Large intestine (tissue), 3 donors: ENCODE data around the gene PRR11. TPM values are rescaled to one million over a fixed set of nuclear protein-coding genes. Genes with fewer than 3 reads are reported as not detected.
"Not testable (repeated sequence)": the region's sequence is repeated elsewhere in the genome, so short reads cannot be mapped to it uniquely, and the experiment has no call there.

ENCODE experiments used
- DNase-seq, 2 donors: peaks; one replicate each; pipeline versions ENCODE4 v3.0.0 to v3.0.0-alpha.2; 2013
- H3K27ac ChIP-seq: one replicate; pipeline ENCODE4 v1.5.1; 2013; ENCODE audit warnings: low read length
- H3K27me3 ChIP-seq: 2 replicates; pipeline ENCODE4 v1.6.1; 2013; ENCODE audit warnings: low read length; ENCODE audit not compliant: control insufficient read depth, insufficient read depth
- H3K36me3 ChIP-seq: 2 replicates; pipeline ENCODE4 v1.6.1; 2013; ENCODE audit warnings: low read length; ENCODE audit not compliant: control insufficient read depth, insufficient read depth
- H3K4me1 ChIP-seq: one replicate; pipeline ENCODE4 v1.6.1; 2013; ENCODE audit warnings: low read length; ENCODE audit not compliant: control insufficient read depth, insufficient read depth
- H3K4me3 ChIP-seq: one replicate; pipeline ENCODE4 v1.5.1; 2013; ENCODE audit warnings: low read length
- H3K9me3 ChIP-seq: one replicate; pipeline ENCODE4 v1.6.1; 2013; ENCODE audit warnings: mild to moderate bottlenecking, low read depth, low read length, moderate library complexity; ENCODE audit not compliant: control insufficient read depth
- WGBS: methylation state at CpG from one replicate; pipeline ENCODE4 v1.1.5; 2013; ENCODE audit warnings: low lambda C conversion rate; ENCODE audit not compliant: insufficient coverage; 5-methylcytosine and 5-hydroxymethylcytosine counted together
- polyA plus RNA-seq: library from polyadenylated mRNA; unstranded; fragments of 120-200 nt; gene quantifications from one replicate; pipeline ENCODE4 v1.2.1, GENCODE V29; 2013

The PRR11 gene
- polyA plus RNA-seq, 1 donor, result 11.9 TPM

DNA sequence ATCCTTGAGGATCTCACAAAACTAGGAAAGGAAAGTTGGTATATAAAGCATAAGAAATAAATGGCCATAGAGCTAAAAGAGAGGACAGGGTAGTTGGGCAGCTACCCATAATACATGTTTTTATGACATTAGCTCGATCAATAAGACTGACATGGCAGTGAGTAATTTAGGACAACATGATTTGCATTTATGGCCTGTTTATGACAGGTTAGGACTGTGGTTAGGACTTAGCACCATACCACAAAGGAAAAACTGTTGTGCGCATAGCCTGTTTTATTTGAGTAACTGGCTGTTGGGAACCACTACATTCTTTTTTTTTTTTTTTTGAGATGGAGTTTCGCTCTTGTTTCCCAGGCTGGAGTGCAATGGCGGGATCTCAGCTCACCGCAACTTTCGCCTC is 30.9 kb upstream of the PRR11 start:
- peaks cover 3% of the 10 kb centered on the region for H3K36me3 ChIP-seq
- no peaks in the 10 kb centered on the region for H3K4me1 ChIP-seq
- DNase-seq, result no peak
- no peaks in the 10 kb centered on the region for H3K27me3 ChIP-seq
- no CpG with 5 or more reads among the region's 6 CpGs for WGBS
- H3K9me3 ChIP-seq, result no peaks in the 10 kb centered on the region
- no peak overlapping the region for H3K27ac ChIP-seq
- no peak overlapping the region for H3K4me3 ChIP-seq

DNA sequence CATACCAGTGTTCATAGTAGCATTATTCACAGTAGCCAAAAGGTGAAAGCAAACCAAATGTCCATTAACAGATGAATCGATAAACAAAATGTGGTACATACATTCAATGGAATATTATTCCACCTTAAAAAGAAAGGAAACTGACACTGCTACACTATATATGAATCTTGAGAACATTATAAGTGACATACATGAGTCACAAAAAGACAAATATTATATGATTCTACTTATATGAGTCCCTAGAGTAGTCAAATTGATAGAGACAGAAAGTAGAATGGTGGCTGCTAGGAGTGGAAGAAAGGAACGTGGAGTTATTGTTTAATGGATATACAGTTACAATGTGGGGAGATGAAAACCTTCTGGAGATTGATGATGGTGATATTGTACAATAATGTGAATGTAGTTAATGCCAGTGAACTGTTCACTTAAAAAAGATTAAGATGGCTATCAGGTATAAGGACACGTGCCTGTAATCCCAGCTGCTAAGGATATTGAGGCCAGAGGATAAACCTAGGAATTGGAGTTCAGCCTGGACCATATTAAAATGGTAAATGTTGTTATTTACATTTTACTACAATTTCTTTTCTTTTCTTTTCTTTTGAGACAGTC is 28.6 kb upstream of the PRR11 start:
- Histone ChIP-seq H3K36me3 (peaks cover 3% of the 10 kb centered on the region), H3K27me3 (no peaks in the 10 kb centered on the region), H3K4me3 (no peak overlapping the region), H3K9me3 (no peaks in the 10 kb centered on the region), H3K4me1 (no peaks in the 10 kb centered on the region), H3K27ac (no peak overlapping the region)
- no peak for DNase-seq
- WGBS, result 100% methylated on average over 1 of the region's 3 CpGs

DNA sequence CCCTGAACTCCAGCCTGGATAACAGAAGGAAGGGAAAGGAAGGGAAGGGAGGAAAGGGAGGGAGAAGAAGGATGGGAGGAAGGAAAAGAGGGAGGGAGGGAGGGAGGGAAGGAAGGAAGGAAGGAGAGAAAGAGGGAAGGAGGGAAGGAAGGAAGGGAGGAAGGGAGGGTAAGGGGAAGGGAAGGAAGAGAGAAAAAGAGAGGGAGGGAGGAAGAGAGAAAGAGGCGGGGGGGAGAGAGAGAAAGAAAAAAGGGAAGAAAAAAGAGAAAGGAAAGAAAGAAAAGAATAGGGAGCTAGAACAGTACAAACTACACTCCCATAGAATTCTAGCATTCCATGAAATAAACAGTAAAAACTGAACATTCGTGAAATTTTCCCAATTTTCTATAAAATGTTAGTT is 25.7 kb upstream of the PRR11 start:
- Histone ChIP-seq H3K27ac (no peak overlapping the region), H3K9me3 (no peaks in the 10 kb centered on the region), H3K4me1 (no peaks in the 10 kb centered on the region), H3K4me3 (no peak overlapping the region), H3K27me3 (no peaks in the 10 kb centered on the region), H3K36me3 (no peaks in the 10 kb centered on the region)
- DNase-seq, result no peak
- 100% methylated on average over 1 of the region's 2 CpGs for WGBS

DNA sequence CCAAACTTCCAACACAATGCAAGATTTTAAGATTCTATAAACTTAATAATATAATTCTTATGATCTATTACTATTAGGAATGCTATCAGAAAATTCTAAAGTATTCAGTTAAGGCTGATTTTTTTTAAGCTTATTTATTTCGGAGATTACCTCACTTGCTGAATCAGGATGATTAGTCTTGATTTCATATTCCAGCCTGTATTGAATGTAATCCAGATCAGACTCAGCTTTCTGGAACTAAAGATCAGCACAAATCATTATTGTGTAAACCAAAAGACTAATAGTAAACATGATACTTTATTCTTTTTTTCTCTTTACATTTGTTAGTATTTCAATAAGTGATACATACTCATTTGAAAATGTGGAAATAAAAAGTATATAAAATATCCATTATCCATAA is 24.4 kb upstream of the PRR11 start:
- Histone ChIP-seq H3K36me3 (no peaks in the 10 kb centered on the region), H3K27ac (no peak overlapping the region), H3K27me3 (no peaks in the 10 kb centered on the region), H3K9me3 (no peaks in the 10 kb centered on the region), H3K4me3 (no peak overlapping the region), H3K4me1 (no peaks in the 10 kb centered on the region)
- 83% methylated on average over 1 of the region's 1 CpG for WGBS
- no peak for DNase-seq

DNA sequence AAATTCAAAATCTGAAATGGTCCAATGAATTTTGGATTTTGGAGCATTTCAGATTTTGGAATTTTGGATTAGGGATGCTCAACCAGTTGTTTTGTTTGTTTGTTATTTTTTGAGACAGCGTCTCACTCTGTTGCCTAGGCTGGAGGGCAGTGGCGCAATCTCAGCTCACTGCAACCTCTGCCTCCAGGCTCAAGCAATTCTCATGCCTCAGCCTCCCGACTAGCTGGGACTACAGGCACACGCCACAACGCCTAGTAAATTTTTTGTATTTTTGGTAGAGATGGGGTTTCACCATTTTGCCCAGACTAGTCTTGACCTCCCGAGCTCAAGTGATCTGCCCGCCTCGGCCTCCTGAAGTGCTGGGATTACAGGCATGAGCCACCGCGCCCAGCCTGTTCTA is 17.2 kb upstream of the PRR11 start:
- DNase-seq, H3K27me3 ChIP-seq, H3K9me3 ChIP-seq, H3K36me3 ChIP-seq, H3K27ac ChIP-seq, H3K4me1 ChIP-seq, H3K4me3 ChIP-seq: not testable (repeated sequence)
- WGBS, result 80% methylated on average over 1 of the region's 10 CpGs

DNA sequence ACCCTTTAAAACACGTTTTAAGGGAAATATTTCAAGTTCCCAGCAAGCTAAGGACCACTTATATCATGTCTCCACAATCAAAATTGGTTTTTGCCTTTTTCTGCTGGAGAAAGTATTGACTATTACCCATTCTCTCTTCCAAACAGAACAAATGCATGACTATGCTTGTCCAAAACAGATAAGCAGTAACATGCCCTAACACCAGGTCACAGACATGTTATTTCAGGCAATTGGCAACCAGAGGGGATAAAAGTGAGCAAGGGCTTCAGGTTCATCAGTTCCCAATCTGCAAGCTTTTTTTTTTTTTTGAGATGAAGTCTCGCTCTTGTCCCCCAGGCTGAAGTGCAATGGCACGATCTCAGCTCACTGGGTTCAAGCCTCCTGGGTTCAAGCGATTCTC is 15.6 kb upstream of the PRR11 start:
- WGBS, result 86% methylated on average over 1 of the region's 4 CpGs
- DNase-seq, result no peak
- Histone ChIP-seq H3K9me3 (no peaks in the 10 kb centered on the region), H3K27me3 (no peaks in the 10 kb centered on the region), H3K36me3 (no peaks in the 10 kb centered on the region), H3K4me3 (no peak overlapping the region), H3K4me1 (no peaks in the 10 kb centered on the region), H3K27ac (no peak overlapping the region)

DNA sequence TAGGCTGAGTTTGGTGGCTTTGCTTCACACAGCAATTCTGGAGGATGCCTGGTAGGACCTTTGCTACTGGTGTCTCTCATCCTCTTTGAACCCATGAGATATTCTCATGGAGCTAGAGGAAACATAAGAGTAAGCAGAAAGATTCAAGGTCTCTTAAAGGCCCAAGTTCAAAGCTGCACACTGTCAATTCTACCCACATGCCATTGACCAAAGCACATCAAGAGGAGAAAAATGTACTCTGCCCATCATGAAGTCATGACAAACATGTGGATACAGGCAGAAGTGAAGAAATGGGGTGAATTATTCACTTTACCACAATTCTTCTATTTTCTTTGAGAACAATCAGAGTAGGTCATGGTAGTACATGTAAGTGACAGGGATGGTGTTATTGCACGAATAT is 13.7 kb upstream of the PRR11 start:
- Histone ChIP-seq H3K27me3 (no peaks in the 10 kb centered on the region), H3K36me3 (peaks cover 3% of the 10 kb centered on the region), H3K4me1 (no peaks in the 10 kb centered on the region), H3K9me3 (no peaks in the 10 kb centered on the region), H3K4me3 (no peak overlapping the region), H3K27ac (no peak overlapping the region)
- 83% methylated on average over 1 of the region's 1 CpG for WGBS
- DNase-seq, result no peak

DNA sequence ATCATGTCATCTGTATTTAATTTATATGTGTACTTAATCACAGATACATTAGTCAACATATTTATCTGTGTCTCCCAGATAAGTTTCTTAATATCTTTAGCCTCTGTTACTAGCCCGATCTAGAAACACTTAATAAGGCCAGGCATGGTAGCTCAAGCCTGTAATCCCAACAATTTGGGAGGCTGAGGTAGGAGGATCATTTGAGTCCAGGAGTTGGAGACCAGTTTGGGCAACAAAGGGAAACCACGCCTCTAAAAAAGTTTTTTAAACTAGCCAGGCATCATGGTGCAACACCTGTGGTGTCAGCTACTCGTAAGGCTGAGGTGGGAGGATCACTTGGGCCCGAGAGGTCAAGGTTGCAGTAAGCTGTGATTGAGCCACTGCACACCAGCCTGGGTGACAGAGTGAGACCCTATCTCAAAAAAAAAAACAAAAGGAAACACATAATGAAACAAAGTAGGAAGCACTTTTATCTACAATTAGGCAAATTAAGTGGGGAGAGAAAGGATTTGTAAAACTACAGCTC is 9.9 kb upstream of the PRR11 start:
- no peak for DNase-seq
- Histone ChIP-seq H3K27ac (no peak overlapping the region), H3K27me3 (no peaks in the 10 kb centered on the region), H3K36me3 (peaks cover 3% of the 10 kb centered on the region), H3K4me3 (no peak overlapping the region), H3K9me3 (no peaks in the 10 kb centered on the region), H3K4me1 (no peaks in the 10 kb centered on the region)
- no CpG with 5 or more reads among the region's 4 CpGs for WGBS

DNA sequence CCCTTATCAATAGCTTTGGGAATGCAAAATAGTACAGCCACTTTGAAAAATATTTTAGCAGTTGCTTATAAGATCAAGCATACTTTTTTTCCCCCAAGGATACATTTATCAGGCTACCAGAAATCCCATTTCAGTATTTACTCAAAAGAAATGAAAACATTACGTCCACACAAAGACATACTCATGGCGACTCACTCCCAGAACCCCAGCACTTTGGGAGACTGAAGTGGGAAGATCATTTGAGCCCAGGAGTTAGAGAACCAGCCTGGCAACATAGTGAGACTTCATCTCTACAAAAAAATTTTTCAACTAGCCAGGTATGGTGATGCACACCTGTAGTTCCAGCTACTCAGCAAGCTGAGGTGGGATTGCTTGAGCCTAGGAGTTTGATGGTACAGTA is 6.5 kb upstream of the PRR11 start:
- H3K36me3 ChIP-seq, result peaks cover 3% of the 10 kb centered on the region
- no peak for DNase-seq
- no peaks in the 10 kb centered on the region for H3K4me1 ChIP-seq
- WGBS, result no CpG with 5 or more reads among the region's 2 CpGs
- H3K4me3 ChIP-seq, result no peak overlapping the region
- no peaks in the 10 kb centered on the region for H3K9me3 ChIP-seq
- H3K27me3 ChIP-seq, result no peaks in the 10 kb centered on the region
- H3K27ac ChIP-seq, result no peak overlapping the region

DNA sequence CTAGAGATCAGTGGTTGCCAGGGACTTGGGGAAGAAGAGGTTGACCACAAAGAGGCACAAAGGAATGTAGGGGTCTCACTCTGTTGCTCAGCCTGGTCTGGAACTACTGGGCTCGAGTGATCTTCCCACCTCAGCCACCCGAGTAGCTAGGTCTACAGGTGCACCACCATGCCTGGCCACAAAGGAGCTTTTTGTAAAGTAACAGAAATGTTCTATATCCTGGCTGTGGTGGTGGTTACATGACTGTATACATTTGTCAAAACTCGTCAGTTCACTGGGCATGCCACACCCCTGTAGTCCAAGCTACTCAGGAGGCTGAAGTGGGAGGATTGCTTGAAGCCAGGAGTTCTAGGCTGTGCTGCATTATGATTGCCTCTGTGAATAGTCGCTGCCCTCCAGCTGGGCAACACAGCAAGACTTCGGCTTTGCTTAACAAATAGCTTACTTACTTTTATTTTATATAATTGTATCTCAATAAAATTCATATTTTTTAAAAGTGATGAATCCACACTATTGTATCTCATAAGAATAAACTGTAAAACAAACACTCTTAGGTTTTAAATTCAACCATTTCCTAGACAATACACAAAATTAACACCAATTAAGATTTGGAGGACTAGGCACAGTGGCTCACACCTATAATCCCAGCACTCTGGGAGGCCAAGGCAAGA is 5.6 kb upstream of the PRR11 start:
- no peak for DNase-seq
- no peak overlapping the region for H3K4me3 ChIP-seq
- no peaks in the 10 kb centered on the region for H3K27me3 ChIP-seq
- H3K27ac ChIP-seq, result no peak overlapping the region
- no peaks in the 10 kb centered on the region for H3K4me1 ChIP-seq
- WGBS, result no CpG with 5 or more reads among the region's 5 CpGs
- H3K36me3 ChIP-seq, result peaks cover 3% of the 10 kb centered on the region
- H3K9me3 ChIP-seq, result no peaks in the 10 kb centered on the region

DNA sequence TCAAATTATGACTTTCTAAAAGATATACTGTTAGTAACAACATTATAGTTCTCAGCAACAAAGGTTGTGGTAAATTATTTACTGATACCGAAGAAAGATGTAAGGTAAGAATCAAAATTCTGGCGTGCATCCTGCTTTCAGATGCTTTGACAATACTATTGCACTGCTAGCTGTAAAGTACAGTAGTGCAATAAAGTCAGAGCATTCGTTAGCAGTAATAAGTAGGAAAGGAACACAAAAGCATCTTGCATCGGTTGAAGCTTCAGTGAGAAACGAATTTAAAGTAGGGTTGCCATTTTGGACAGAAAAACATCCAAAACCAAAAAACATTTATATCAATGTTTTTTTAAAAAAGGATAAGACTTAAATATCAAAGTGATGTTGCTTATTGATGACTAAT is 4.5 kb upstream of the PRR11 start:
- Histone ChIP-seq H3K27me3 (no peaks in the 10 kb centered on the region), H3K4me3 (no peak overlapping the region), H3K27ac (no peak overlapping the region), H3K36me3 (no peaks in the 10 kb centered on the region), H3K9me3 (no peaks in the 10 kb centered on the region), H3K4me1 (no peaks in the 10 kb centered on the region)
- DNase-seq, result no peak
- WGBS, result 67% methylated on average over 1 of the region's 5 CpGs
